Ramos (cell line): Measurements from ENCODE around the gene TNFAIP8L3.
"Not testable (repeated sequence)": the region's sequence is repeated elsewhere in the genome, so short reads cannot be mapped to it uniquely, and the experiment has no call there.

Source experiments
- in situ Hi-C: fragments of 300-500 bp; cut with MboI; formaldehyde crosslinking; loops from one replicate; pipeline ENCODE4 v1.14.3; 2022; ENCODE audit warnings: low sequenced_read_pairs; ENCODE audit not compliant: unreplicated experiment

Gene TNFAIP8L3

GRCh38 chr15:51065781-51066180 lies 28.9 kb downstream of the TNFAIP8L3 start:
- in situ Hi-C loops, result no loop called here

- in situ Hi-C loops, result no loop called here
Observed at GRCh38 chr15:51065261-51065660, 29.4 kb downstream of the TNFAIP8L3 start.

DNA sequence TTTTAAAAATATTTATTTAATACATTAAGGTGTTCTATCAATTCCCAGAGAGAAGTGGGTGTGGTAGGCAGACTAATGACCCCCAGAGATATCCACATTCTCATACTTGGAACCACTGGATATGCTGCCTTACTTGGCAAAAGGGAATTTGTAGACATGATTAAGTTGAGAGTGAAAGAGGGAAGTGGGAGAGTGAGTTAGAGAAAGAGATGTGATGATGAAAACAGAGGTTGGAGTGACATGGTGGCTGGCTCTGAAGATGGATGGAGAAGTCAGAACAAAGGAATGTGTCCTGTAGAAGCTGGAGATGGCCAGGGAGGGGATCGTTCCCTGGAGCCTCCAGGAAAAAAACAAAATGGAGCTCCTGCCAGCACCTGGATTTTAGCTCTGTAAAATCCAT lies 32.0 kb downstream of the TNFAIP8L3 start:
- in situ Hi-C loops, result no loop called here

DNA sequence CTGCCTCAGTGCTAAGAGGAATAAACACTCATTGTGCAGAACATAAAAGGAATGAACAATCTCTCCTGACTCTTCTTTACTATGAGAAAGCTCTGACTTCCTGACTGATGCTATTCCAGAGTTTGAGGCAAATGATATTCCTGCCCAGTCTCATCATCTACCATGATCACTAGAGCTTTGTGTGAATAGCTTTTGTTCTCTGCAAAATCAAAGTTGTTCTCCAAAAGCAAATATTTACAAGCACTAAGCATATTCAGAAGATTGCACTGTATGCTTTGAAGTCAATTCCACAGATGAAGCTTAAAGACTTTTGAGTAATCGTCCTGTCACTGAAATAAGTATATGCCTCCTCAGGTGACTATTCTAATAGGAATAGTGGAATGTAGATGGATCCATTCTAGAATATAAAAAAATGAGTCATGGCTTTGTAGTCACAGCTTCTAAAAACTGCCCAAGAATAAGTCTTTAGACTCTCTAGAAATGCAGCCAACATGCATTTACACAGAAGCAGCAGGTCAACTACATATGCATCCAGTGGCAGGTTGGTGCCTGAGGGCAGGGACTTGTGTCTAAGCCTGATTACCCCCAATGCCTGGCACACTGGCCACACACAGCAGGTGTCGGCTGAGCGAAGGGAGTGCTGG lies 34.6 kb downstream of the TNFAIP8L3 start:
- in situ Hi-C loops, result no loop called here

DNA sequence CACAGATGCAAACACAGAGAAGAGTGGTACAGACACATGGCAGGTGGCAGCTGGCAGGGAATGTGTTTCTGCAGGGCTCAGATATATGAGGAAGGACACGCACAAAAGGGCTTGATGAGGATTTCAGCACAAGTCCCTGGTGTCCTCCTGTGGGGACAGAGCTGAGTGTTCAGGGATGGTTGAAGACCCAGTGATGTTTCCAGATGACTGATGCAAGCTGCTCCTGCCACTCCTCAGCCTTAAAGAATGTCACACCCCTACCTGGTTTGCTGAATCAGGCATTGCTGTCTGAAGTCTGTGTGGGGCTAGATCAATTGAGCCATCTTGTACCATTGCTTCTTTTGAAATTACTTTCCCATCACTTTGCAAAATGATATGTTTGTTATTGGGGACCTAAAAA lies 40.2 kb downstream of the TNFAIP8L3 start:
- in situ Hi-C loops, result no loop called here

DNA sequence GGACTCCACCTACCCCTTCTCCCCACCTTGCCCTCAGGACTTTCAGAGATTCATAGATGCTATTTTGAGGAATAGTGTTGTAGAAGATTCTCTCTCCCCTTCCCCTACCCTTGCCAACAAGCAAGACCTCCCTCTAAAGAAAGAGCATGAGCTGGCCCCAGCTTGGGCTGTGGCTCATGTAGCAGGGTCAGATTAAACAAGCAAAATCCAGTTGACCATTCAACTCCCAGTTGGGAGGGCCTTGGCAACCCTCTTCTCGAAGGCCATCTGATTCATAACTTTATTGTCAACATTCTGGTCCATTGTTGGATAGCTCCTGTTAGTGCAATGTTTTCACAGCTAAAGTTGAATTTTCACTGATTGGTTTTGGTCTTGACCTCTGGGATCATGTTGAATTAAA lies 41.1 kb downstream of the TNFAIP8L3 start:
- in situ Hi-C loops, result no loop called here

GRCh38 chr15:51051776-51052175 lies 42.9 kb downstream of the TNFAIP8L3 start:
- in situ Hi-C loops, result no loop called here

GRCh38 chr15:51049081-51049480 lies 45.6 kb downstream of the TNFAIP8L3 start:
- in situ Hi-C loops, result no loop called here

DNA sequence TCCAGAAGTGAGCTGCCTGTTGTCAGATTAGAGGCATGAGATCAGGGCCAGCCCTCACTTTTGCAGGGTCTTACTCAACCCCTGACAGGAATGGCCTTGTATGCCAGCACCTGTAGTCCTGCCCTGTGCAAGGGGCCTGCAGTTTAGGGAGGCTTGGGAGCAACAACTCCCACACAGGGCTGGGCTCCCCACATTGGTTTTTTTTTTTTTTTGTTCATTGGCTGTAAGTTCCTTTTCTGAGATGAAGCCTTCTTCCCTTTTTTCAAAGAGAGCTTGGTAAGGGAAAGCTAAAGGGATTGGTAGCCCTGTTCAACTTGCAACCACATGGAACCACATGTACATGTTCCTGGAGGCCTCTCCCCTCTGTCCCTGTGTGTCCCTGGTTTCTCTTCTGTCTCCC lies 46.4 kb downstream of the TNFAIP8L3 start:
- in situ Hi-C loops, result no loop called here

DNA sequence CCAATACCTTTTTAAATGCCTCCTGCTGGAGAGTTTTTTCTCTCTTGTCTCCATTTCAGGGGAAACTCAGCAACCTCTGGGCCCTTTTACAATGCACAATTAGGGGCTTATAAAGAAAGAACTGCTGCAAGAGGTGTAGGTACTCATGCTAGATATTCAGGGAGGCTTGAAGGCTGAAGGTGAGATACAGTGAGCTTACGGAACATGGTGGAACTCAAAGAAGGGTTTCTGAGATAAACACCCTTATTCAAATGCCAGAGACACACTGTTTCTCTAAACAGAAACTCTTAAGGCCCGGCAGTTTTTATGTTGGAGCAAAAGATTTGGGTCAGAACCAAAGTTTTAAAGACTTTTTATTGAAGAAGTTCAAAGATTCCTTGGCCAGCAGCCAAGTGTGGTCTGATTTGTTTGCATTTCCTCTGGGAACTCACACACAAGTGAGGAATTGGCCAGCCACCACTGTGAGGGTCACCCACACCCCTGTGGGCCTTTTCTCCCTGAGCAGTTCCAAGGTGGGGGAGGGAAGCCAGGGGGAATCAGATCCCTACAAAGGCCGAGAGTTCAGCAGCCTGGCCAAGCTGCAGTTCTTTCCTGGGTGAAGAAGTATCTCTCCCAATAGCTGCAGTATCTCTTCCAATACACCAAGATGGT lies 47.8 kb downstream of the TNFAIP8L3 start:
- in situ Hi-C loops, result no loop called here

- in situ Hi-C loops, result no loop called here
Observed at GRCh38 chr15:51046016-51046415, 48.7 kb downstream of the TNFAIP8L3 start.

GRCh38 chr15:51044037-51044727 lies 50.5 kb downstream of the TNFAIP8L3 start:
- in situ Hi-C loops, result no loop called here

DNA sequence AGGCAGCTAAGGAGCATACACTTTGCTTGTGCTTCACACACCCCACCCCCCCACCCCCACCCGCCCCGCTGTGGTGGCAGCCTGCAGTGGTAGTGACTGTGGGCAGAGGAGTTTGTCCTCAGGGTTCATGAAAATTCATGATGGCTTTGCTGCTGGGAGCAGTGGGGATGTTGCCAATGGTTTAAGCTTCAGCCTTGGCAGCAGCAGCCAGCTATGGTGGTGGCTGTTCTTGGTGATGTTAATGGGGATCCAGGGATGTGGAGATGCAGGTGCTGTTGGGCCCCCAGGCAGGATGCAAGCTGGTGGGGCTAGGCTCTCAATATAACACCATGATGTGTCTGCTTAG lies 55.8 kb downstream of the TNFAIP8L3 start:
- in situ Hi-C loops, result no loop called here

GRCh38 chr15:51038162-51038973 lies 56.3 kb downstream of the TNFAIP8L3 start:
- in situ Hi-C loops, result no loop called here

DNA sequence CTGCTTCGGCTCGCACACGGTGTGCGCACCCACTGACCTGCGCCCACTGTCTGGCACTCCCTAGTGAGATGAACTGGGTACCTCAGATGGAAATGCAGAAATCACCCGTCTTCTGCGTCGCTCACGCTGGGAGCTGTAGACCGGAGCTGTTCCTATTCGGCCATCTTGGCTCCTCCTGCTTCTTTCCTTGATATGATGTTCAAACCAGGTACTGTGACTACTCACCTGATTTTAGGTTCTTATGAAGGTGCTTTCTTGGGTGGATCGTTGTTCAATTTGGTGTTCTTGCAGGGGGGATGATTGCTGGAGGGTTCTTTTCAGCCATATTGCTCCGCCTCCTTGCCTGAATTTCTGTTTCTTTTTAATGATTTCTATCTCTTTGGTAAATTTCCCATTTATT lies 57.2 kb downstream of the TNFAIP8L3 start:
- in situ Hi-C loops, result not testable (repeated sequence)

DNA sequence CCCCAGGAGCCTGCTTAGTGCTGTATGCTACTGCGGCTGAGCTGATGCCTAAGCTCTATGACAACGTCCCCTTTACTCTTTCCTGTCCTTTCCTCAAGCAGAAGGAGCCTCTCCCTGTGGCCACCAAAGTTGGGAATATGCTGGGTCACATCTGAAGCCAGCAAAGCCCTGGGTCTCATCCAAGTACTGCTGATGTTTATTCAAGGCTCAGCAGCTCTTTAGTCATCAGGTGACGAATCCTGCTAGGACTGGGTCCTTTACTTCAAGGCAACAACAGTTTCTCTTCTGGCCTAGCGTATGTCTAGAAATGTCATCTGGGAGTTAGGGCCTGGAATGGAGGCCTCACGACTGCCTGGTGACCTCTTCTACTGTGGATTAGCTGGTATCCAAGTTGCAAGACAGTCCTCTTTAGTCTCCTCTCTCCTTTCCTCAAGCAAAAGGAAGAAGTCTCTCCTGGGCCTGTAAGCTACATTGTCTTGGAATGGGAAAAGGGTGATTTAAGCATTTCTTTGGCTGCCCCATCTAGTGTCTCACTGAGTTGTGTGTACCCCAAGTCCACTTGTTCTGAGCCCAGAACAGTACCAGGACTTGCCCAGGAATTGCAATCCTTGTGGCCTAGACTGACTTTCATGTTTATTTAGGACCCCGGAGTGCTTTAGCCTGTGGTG lies 63.9 kb downstream of the TNFAIP8L3 start:
- in situ Hi-C loops, result no loop called here

DNA sequence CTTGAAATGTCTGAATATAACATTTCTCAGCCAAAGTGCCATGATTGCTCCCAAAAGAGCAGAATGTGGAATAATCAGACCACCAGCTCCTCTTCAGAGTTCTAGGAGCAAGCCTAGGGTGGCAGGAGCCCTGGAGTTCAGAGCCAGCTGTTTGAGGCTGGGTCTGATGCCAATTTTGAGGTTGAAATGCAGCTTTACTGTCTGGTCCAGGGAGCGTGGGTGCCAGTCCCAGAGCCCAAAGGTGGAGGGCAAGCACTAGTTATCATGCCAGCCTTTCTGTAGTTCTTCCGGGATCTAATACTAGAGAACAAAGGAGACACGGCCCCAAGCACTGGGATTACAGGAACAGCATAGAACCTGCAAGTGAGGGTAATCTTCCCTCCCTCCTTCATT lies 69.3 kb downstream of the TNFAIP8L3 start:
- in situ Hi-C loops, result no loop called here

DNA sequence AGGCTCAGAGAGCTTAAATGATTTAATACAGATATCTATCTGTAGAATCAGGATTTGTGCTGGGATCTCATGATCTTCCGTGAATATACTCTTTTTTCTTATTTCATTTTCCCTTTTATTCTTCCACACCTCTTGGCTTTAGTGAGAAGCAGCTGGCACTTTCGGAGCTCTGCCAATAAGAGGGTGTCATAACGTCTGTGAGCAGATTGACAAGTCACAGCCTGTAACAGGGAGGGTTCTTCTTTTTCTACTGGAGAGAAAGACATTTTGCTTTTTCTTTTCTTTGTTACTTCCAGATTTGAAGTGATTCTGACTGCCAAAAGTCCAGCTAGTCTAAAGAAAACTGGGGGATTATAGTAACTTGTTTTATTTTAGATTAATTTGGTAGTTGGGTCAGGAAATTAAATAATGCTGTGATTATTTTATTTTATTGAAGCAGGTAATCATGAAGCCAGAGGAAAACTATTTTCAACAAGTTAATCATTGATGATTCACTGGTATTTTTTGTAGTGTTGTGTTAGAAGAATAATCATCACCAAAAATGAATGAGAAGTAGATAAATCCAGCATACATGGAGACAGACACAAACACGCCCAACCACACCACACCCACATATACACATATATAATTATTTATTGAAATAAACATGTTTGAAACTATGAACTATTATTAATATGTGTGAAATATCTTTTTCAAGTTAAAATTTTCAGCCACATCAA lies 69.8 kb downstream of the TNFAIP8L3 start:
- in situ Hi-C loops, result no loop called here

DNA sequence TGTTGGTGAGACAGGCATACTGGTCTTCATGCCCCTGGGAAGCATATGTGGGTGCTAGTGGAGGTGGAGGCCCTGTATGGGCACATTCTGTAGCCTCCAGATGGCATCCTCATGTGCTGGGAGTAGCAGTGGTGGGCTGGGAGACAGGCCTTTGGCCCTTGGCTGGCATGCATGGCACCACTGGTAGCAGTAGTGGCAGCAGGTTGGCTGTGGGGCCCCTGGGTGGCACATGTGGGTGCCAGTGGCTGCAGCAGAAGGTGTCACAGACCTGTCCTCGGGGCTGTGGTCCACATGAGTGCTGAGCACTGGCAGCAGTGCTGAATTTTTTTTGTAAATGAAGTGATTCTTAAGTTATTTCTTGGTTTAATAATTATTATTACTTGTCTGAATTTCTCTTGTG lies 71.2 kb downstream of the TNFAIP8L3 start:
- in situ Hi-C loops, result no loop called here

- in situ Hi-C loops, result no loop called here
Observed at GRCh38 chr15:51022206-51022605, 72.5 kb downstream of the TNFAIP8L3 start.
